Endothelial cell of umbilical vein (primary cell): ENCODE results near the gene GABPB1. TPM values are rescaled to one million over a fixed set of nuclear protein-coding genes. Genes with fewer than 3 reads are reported as not detected.

ENCODE experiments used
- BruUV-seq: library from RNA; stranded (reverse); fragments of 400-500 nt; replicated peaks from 2 replicates; lab custom pipeline; 2021; lab: Mats Ljungman, UMichigan
- CTCF ChIA-PET: fragments of 300-600, 350-600 bp; sonication (Branson Sonifier 250); formaldehyde crosslinking; loops from one replicate; lab custom pipeline; 2021; ENCODE audit warnings: antibody characterized with exemption, inconsistent platforms; lab: Charles Lee
- POLR2A ChIA-PET: fragments of 300-600, 350-600 bp; sonication (Branson Sonifier 250); formaldehyde crosslinking; loops from one replicate; lab custom pipeline; 2021; ENCODE audit warnings: antibody characterized with exemption, inconsistent platforms; lab: Charles Lee
- DNase-seq: peaks from one replicate; pipeline ENCODE4 v3.0.0-alpha.2; 2011; ENCODE audit warnings: low read depth, low spot score
- FAIRE-seq: peaks from 2 replicates; lab custom pipeline; 2011; peaks lifted over from hg19 to GRCh38; lab: Jason Lieb, UNC
- H2AFZ ChIP-seq: 2 replicates; pipeline ENCODE4 v1.6.0; 2012; ENCODE audit warnings: low read depth, low read length, control low read depth, inconsistent platforms
- H3K27ac ChIP-seq: 2 replicates; pipeline ENCODE4 v1.5.1; 2011; ENCODE audit warnings: low read depth, mild to moderate bottlenecking, control low read depth, low read length, moderate library complexity; ENCODE audit not compliant: insufficient read depth
- H3K27me3 ChIP-seq, 2 experiments: 2 replicates each; pipeline versions ENCODE4 v1.6.0 to v1.6.1; 2011; ENCODE audit warnings: low read length in 2 of 2, mixed read lengths in 1 of 2; ENCODE audit not compliant: control insufficient read depth in 2 of 2, insufficient read depth in 2 of 2
- H3K36me3 ChIP-seq, 2 experiments: 2 replicates in 1 of 2; 3 replicates in 1 of 2; pipeline ENCODE4 v1.5.1; 2011; ENCODE audit warnings: low read length in 2 of 2, mild to moderate bottlenecking in 1 of 2, moderate library complexity in 1 of 2; ENCODE audit not compliant: control insufficient read depth in 2 of 2, insufficient read depth in 2 of 2; ENCODE audit errors: extremely low read depth in 1 of 2
- H3K4me1 ChIP-seq: 3 replicates; pipeline ENCODE4 v1.5.1; 2011; ENCODE audit warnings: mild to moderate bottlenecking, low read length; ENCODE audit not compliant: control insufficient read depth, insufficient read depth; ENCODE audit errors: extremely low read depth
- H3K4me2 ChIP-seq: 2 replicates; pipeline ENCODE4 v1.6.1; 2011; ENCODE audit warnings: low read length, control low read depth, mixed read lengths; ENCODE audit not compliant: insufficient read depth
- H3K4me3 ChIP-seq, 3 experiments: fragments of 200-600 bp in 1 of 3; sonication (generic), shearing (Covaris generic) in 1 of 3; replicated peaks in 1 of 3; 2 replicates each; pipeline ENCODE4 v1.5.1; 2011 to 2016; ENCODE audit warnings: control low read depth in 3 of 3, low read length in 3 of 3, mild to moderate bottlenecking in 2 of 3, inconsistent platforms in 1 of 3, low read depth in 1 of 3, moderate library complexity in 1 of 3; ENCODE audit not compliant: insufficient read depth in 1 of 3
- H3K79me2 ChIP-seq: 2 replicates; pipeline ENCODE4 v1.6.0; 2012; ENCODE audit warnings: low read length, inconsistent platforms; ENCODE audit not compliant: control insufficient read depth, insufficient read depth
- H3K9ac ChIP-seq: replicated peaks from 2 replicates; pipeline ENCODE3; 2011; ENCODE audit warnings: low read length, control low read depth; ENCODE audit not compliant: insufficient read depth; ENCODE audit errors: extremely low read depth
- H3K9me1 ChIP-seq: replicated peaks from 3 replicates; pipeline ENCODE4 v1.6.0; 2011; ENCODE audit warnings: mild to moderate bottlenecking, low read length; ENCODE audit not compliant: control insufficient read depth, insufficient read depth; ENCODE audit errors: extremely low read depth
- H3K9me3 ChIP-seq: replicated peaks from 2 replicates; pipeline ENCODE4 v1.5.1; 2012; ENCODE audit warnings: low read length, inconsistent platforms; ENCODE audit not compliant: control insufficient read depth, insufficient read depth
- H4K20me1 ChIP-seq: replicated peaks from 2 replicates; pipeline ENCODE3; 2011; ENCODE audit warnings: mild to moderate bottlenecking, low read length; ENCODE audit not compliant: control insufficient read depth, insufficient read depth; ENCODE audit errors: extremely low read depth
- CTCF ChIP-seq, 2 donors: IDR thresholded peaks; 1 replicate in 1 of 2; 2 replicates in 1 of 2; pipeline ENCODE4 v1.5.1; 2011; ENCODE audit warnings: low read length in 2 of 2, mild to moderate bottlenecking in 2 of 2, moderate library complexity in 2 of 2, control low read depth in 1 of 2, inconsistent platforms in 1 of 2, low read depth in 1 of 2; ENCODE audit not compliant: insufficient read depth in 1 of 2; ENCODE audit errors: extremely low read depth in 1 of 2
- EZH2 ChIP-seq: IDR thresholded peaks from 2 replicates; pipeline ENCODE4 v1.6.1; 2012; ENCODE audit warnings: borderline replicate concordance, low read depth, mild to moderate bottlenecking, moderate library complexity, low read length, inconsistent platforms; ENCODE audit not compliant: severe bottlenecking
- FOS ChIP-seq: IDR thresholded peaks from 2 replicates; pipeline ENCODE4 v1.6.1; 2011; ENCODE audit warnings: mild to moderate bottlenecking, low read length, moderate library complexity, borderline replicate concordance; ENCODE audit not compliant: insufficient read depth
- GATA2 ChIP-seq: IDR thresholded peaks from 2 replicates; pipeline ENCODE4 v1.7.0; 2011; ENCODE audit warnings: low read depth, mild to moderate bottlenecking, moderate library complexity, mixed read lengths, low read length; ENCODE audit not compliant: insufficient read length, insufficient read depth
- JUN ChIP-seq: IDR thresholded peaks from 2 replicates; pipeline ENCODE4 v1.6.1; 2011; ENCODE audit warnings: borderline replicate concordance, low read depth; ENCODE audit not compliant: insufficient read length, insufficient read depth
- MAX ChIP-seq: IDR thresholded peaks from 2 replicates; pipeline ENCODE4 v1.6.1; 2011; ENCODE audit not compliant: insufficient read depth, insufficient read length
- MYC ChIP-seq: IDR thresholded peaks from one replicate; pipeline ENCODE4 v1.6.1; 2011; ENCODE audit warnings: mild to moderate bottlenecking, low read depth, low read length
- POLR2A ChIP-seq: IDR thresholded peaks from 2 replicates; pipeline ENCODE4 v1.6.1; 2012; ENCODE audit warnings: low read depth, mild to moderate bottlenecking, control low read depth, low read length
- POLR2AphosphoS5 ChIP-seq: IDR thresholded peaks from 2 replicates; pipeline ENCODE4 v1.6.1; 2012; ENCODE audit warnings: low read depth, mild to moderate bottlenecking, control low read depth, low read length, moderate library complexity; ENCODE audit not compliant: insufficient read depth
- dilution Hi-C: fragments of 300-500 bp; cut with MboI; formaldehyde crosslinking; loops from one replicate; pipeline ENCODE4 v1.15.0; 2019; ENCODE audit warnings: low sequenced_read_pairs; ENCODE audit not compliant: extremely low pct_ligation_motif_present
- intact Hi-C: fragments of 100-400 bp; cut with micrococcal nuclease; formaldehyde crosslinking; loops from one replicate; pipeline ENCODE4 v1.10.0; 2022
- polyA plus RNA-seq, 4 experiments: library from polyadenylated mRNA; depleted of rRNA in 3 of 4; stranded (reverse) in 3 of 4; unstranded in 1 of 4; fragments of >200 nt; gene quantifications; 2 replicates each; pipeline versions ENCODE4 v1.2.1 to v1.2.3, GENCODE V29; 2011 to 2012; ENCODE audit warnings: missing spikeins in 1 of 4
- total RNA-seq: library from RNA; stranded (reverse); gene quantifications from 2 replicates; pipeline ENCODE4 v1.2.3, GENCODE V29; 2021

The GABPB1 gene
- total and polyA plus RNA-seq, 2 donors (not counting 3 experiments of a cell fraction or from before 2014, with no cell fraction given): 42.3 to 59.7 TPM

GRCh38 chr15:50344006-50344464 is 11.0 kb downstream of the GABPB1 start:
- no peak overlapping the region for H2AFZ ChIP-seq
- no peaks in the 10 kb centered on the region for H3K27me3 ChIP-seq
- no peak for DNase-seq
- no peak overlapping the region for H3K4me2 ChIP-seq
- no peak overlapping the region for H3K4me3 ChIP-seq
- intact Hi-C loops (no loop called here), dilution Hi-C loops (no loop called here)
- H3K9me3 ChIP-seq: no peaks in the 10 kb centered on the region
- peaks cover 3% of the 10 kb centered on the region for H3K4me1 ChIP-seq
- ChIA-PET CTCF (no interaction called here), POLR2A (no interaction called here)
- peaks cover 13% of the 10 kb centered on the region for H4K20me1 ChIP-seq
- no peak for FAIRE-seq
- TF ChIP-seq CTCF (IDR thresholded peaks at IDR 0.05; ENCODE audit: extremely low read depth in 1 of 2, insufficient read depth in 1 of 2, low read depth in 1 of 2, low read length in 2 of 2): no peak
- no peak for TF ChIP-seq MYC
- TF ChIP-seq POLR2A: no peak
- TF ChIP-seq MAX: no peak
- TF ChIP-seq GATA2: no peak
- TF ChIP-seq JUN: no peak
- TF ChIP-seq POLR2AphosphoS5: no peak
- TF ChIP-seq EZH2: no peak
- TF ChIP-seq FOS: no peak
- H3K79me2 ChIP-seq: peaks cover 71% of the 10 kb centered on the region
- no TSS peak for BruUV-seq
- no peak overlapping the region for H3K27ac ChIP-seq
- no peaks in the 10 kb centered on the region for H3K9me1 ChIP-seq
- H3K9ac ChIP-seq: no peak overlapping the region
- peaks cover 0 to 2% of the 10 kb centered on the region in 2 experiments for H3K36me3 ChIP-seq
